Esophagus squamous epithelium (tissue), 5 donors: Measurements from ENCODE around the gene NAT16. TPM values are rescaled to one million over a fixed set of nuclear protein-coding genes. Genes with fewer than 3 reads are reported as not detected.
A peak's percentile ranks its signal among the peaks of the same experiment; 100 is the strongest.

Experiments
- DNase-seq: peaks from one replicate; lab custom pipeline; 2025; lab: John Stamatoyannopoulos, UW
- H3K27ac ChIP-seq, 4 donors: fragments of 200-600 bp; sonication (generic); one replicate each; pipeline ENCODE4 v1.5.1; 2016 to 2019; ENCODE audit warnings: mild to moderate bottlenecking in 1 of 4
- H3K27me3 ChIP-seq, 4 donors: fragments of 200-600 bp; sonication (generic); 1 replicate in 3 of 4; 2 replicates in 1 of 4; pipeline versions ENCODE4 v1.5.1 to v1.6.0; 2017 to 2021; ENCODE audit warnings: antibody characterized with exemption in 1 of 4
- H3K36me3 ChIP-seq, 3 donors: fragments of 200-600 bp; sonication (generic); one replicate each; pipeline ENCODE4 v1.5.1; 2016 to 2019
- H3K4me1 ChIP-seq, 3 donors: fragments of 200-600 bp; sonication (generic); one replicate each; pipeline ENCODE4 v1.5.1; 2017 to 2019
- H3K4me3 ChIP-seq, 4 donors: fragments of 200-600 bp; sonication (generic); 1 replicate in 3 of 4; 2 replicates in 1 of 4; pipeline ENCODE4 v1.5.1; 2016 to 2019; ENCODE audit warnings: mild to moderate bottlenecking in 2 of 4, moderate library complexity in 1 of 4
- H3K9me3 ChIP-seq, 3 donors: fragments of 200-600 bp; sonication (generic); one replicate each; pipeline ENCODE4 v1.5.1; 2016 to 2019
- POLR2A ChIP-seq, 4 donors: fragments of 450-650 bp; IDR thresholded peaks; one replicate each; pipeline ENCODE4 v1.6.1; 2017; ENCODE audit warnings: antibody characterized with exemption in 4 of 4, mild to moderate bottlenecking in 4 of 4, moderate library complexity in 3 of 4
- WGBS, 2 donors: methylation state at CpG; one replicate each; pipeline ENCODE4 v1.1.5; 2018; 5-methylcytosine and 5-hydroxymethylcytosine counted together
- intact Hi-C: fragments of 100-400 bp; cut with DNase I; formaldehyde crosslinking; loops from one replicate; pipeline ENCODE4 v1.15.0; 2022
- total RNA-seq, 4 donors: library from RNA; depleted of rRNA; stranded (reverse); fragments of >200 nt; gene quantifications; one replicate each; pipeline ENCODE4 v1.1.0, GENCODE V29; 2016
- TF ChIP-seq, protein P1 (sequence below), 6 experiments: fragments of 450-650 bp in 4 of 6; fragments of 200-600 bp in 2 of 6; sonication (generic) in 2 of 6; IDR thresholded peaks; one replicate each; pipeline ENCODE4 v1.5.1; 2016 to 2019; ENCODE audit warnings: antibody characterized with exemption in 6 of 6, mild to moderate bottlenecking in 4 of 6, moderate library complexity in 4 of 6
- donor health status: DM: yes; HTN: yes; CAD: no.

The NAT16 gene
- total RNA-seq, 4 donors from 2014 or later: not detected

DNA sequence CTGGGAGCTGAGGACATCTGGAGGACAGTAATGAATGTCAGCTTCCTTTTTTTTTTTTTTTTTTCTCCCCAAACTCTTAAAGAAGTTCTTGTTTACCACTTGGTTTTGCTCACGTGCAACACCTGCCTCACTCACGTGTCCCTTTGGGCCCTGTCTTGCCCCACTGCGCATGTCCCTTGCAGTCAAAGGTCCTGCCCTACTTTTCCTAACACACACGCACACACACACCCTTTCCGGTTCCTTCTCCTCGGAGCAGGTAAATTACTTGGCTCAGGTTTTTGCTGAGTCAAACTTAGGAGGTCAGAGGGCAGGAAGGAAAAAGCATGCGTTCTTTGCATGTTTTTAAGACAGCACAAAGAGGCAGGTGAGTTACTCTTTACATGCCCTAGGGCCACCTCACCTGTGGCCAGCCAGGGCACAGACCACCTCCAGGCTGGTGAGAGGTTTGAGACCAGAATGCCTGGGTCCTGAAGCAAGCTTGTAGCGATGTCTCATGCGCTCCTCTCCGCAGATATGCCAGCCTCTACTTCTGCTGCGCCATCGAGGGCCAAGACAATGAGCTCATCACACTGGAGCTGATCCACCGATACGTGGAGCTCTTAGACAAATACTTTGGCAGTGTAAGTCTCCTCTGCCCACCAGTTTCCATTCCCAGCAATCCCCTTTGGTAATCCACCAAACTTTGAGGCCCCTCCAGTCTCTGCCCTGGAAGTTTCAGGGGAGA, 23.1 kb downstream of the NAT16 start:
- no peak for DNase-seq

DNA sequence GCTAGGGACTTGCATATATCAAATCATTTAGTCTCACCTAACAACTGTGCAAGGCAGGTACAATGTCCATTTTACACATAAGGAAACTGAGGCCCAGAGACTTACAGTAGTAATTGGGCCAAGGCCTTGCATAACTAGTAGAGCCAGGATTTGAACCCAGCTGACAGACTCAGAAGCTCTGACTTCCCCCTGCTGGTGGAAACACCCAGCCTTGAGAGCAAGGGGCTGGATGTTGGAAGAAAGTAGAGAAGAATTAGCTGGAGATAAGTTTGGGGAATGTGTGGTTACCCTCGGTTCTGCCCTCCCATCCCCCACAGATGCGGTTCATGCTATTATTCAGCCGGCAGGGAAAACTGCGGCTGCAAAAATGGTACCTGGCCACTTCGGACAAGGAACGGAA, 23.8 kb downstream of the NAT16 start:
- no peak overlapping the region for H3K4me3 ChIP-seq
- DNase-seq: no peak
- TF ChIP-seq, protein P1, sequence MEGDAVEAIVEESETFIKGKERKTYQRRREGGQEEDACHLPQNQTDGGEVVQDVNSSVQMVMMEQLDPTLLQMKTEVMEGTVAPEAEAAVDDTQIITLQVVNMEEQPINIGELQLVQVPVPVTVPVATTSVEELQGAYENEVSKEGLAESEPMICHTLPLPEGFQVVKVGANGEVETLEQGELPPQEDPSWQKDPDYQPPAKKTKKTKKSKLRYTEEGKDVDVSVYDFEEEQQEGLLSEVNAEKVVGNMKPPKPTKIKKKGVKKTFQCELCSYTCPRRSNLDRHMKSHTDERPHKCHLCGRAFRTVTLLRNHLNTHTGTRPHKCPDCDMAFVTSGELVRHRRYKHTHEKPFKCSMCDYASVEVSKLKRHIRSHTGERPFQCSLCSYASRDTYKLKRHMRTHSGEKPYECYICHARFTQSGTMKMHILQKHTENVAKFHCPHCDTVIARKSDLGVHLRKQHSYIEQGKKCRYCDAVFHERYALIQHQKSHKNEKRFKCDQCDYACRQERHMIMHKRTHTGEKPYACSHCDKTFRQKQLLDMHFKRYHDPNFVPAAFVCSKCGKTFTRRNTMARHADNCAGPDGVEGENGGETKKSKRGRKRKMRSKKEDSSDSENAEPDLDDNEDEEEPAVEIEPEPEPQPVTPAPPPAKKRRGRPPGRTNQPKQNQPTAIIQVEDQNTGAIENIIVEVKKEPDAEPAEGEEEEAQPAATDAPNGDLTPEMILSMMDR (IDR thresholded peaks at IDR 0.05): no peak
- TF ChIP-seq POLR2A (IDR thresholded peaks at IDR 0.05): no peak
- H3K27ac ChIP-seq: no peak overlapping the region
- WGBS, 2 donors: 78 to 85% methylated on average over 6 of the region's 6 CpGs
- no peaks in the 10 kb centered on the region for H3K9me3 ChIP-seq
- peaks cover 7 to 26% (median 11%) of the 10 kb centered on the region in 3 donors for H3K4me1 ChIP-seq
- H3K36me3 ChIP-seq: peaks cover 7 to 45% (median 12%) of the 10 kb centered on the region in 3 donors
- peaks cover 0 to 14% (median 0%) of the 10 kb centered on the region in 4 donors for H3K27me3 ChIP-seq
- intact Hi-C loops: no loop called here

More for the DNA sequence above, 23.1 kb downstream of the NAT16 start:
- peaks cover 7 to 26% (median 11%) of the 10 kb centered on the region in 3 donors for H3K4me1 ChIP-seq
- intact Hi-C loops: no loop called here
- 72 to 74% methylated on average over 11 to 13 of the region's 14 CpGs for WGBS, 2 donors
- H3K4me3 ChIP-seq: no peak overlapping the region
- H3K27me3 ChIP-seq: peaks cover 0 to 22% (median 0%) of the 10 kb centered on the region in 4 donors
- TF ChIP-seq, protein P1 (IDR thresholded peaks at IDR 0.05): no peak
- no peak for TF ChIP-seq POLR2A (IDR thresholded peaks at IDR 0.05)
- H3K27ac ChIP-seq: no peak overlapping the region
- no peaks in the 10 kb centered on the region for H3K9me3 ChIP-seq
- H3K36me3 ChIP-seq: peaks cover 7 to 52% (median 12%) of the 10 kb centered on the region in 3 donors

DNA sequence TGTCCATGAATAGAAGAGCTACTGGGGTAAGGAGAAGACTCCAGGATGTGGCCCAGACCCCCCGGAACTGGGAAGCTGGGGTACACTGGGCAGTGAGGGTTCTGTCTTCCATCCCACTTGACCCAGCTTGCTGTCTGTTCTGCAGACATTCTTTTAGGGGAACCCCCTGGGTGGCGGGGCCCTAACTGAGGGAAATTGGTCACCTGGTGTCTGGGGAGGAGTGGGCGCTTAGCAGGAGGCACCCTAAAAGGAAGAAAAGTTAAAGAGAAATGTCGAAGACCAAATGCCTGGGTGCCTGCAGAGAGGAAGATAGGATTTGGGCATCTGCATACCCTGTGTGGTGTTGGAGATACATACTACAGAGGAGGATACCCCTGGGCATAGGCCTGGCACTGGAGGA, 24.8 kb downstream of the NAT16 start:
- Histone ChIP-seq H3K36me3 (peaks cover 7 to 35% (median 10%) of the 10 kb centered on the region in 3 donors), H3K4me1 (peaks cover 7 to 26% (median 11%) of the 10 kb centered on the region in 3 donors), H3K27me3 (peaks cover 0 to 10% (median 0%) of the 10 kb centered on the region in 4 donors), H3K9me3 (no peaks in the 10 kb centered on the region), H3K27ac (peak overlapping the region in 3 of 4 donors; percentile 82 to 87 (median 84)), H3K4me3 (peak overlapping the region; percentile 77 to 97 (median 90))
- 32 to 33% methylated on average over 4 of the region's 4 CpGs for WGBS, 2 donors
- TF ChIP-seq, protein P1 (IDR thresholded peaks at IDR 0.05): no peak
- no peak for TF ChIP-seq POLR2A (IDR thresholded peaks at IDR 0.05)
- intact Hi-C loops: no loop called here
- DNase-seq: no peak

DNA sequence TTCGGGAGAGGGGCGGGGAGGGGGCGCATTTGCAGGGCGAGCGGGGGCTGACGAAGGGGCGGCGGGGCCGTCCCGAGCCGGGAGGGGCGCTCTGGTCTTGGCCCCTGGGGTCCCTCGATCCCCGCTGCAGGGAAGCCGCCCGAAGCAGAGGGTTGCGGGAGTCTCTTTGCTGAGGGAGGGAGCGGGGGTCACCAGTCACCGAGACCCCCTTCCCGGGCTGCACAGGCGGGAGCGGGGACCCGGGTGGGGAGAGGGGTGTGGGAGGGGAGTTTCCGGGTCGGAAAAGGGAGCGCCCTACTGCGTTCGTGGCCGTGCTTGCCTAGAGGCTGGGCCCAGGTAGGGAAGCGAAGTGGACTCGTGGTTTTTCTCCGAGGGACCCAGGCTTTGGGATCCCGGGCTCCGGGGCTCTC, 25.4 kb downstream of the NAT16 start:
- intact Hi-C loops: no loop called here
- H3K27me3 ChIP-seq: peaks cover 0 to 8% (median 0%) of the 10 kb centered on the region in 4 donors
- H3K27ac ChIP-seq: peak overlapping the region; percentile 53 to 87 (median 83)
- peaks cover 7 to 26% (median 11%) of the 10 kb centered on the region in 3 donors for H3K4me1 ChIP-seq
- DNase-seq: no peak
- H3K4me3 ChIP-seq: peak overlapping the region; percentile 77 to 97 (median 90)
- peaks cover 5 to 29% (median 7%) of the 10 kb centered on the region in 3 donors for H3K36me3 ChIP-seq
- 0 to 3% methylated on average over 5 of the region's 34 CpGs for WGBS, 2 donors
- no peaks in the 10 kb centered on the region for H3K9me3 ChIP-seq
- TF ChIP-seq POLR2A (IDR thresholded peaks at IDR 0.05): no peak
- TF ChIP-seq, protein P1 (IDR thresholded peaks at IDR 0.05): no peak
